SK-N-MC (cell line): ENCODE results near the gene CELA2A.

ENCODE experiments used
- EZH2 ChIP-seq: fragments of 200-600 bp; sonication (generic); IDR thresholded peaks from one replicate; pipeline ENCODE4 v1.6.1; 2017; ENCODE audit warnings: antibody characterized with exemption
- FOXP2 ChIP-seq: optimal IDR thresholded peaks from 2 replicates; pipeline ENCODE3; 2011; ENCODE audit warnings: mild to moderate bottlenecking, moderate library complexity; ENCODE audit not compliant: insufficient read depth; ENCODE audit errors: extremely low read length, control extremely low read depth
- POLR2AphosphoS5 ChIP-seq: IDR thresholded peaks from 2 replicates; pipeline ENCODE4 v1.6.1; 2012; ENCODE audit warnings: mild to moderate bottlenecking, low read depth, low read length, borderline replicate concordance

DNA sequence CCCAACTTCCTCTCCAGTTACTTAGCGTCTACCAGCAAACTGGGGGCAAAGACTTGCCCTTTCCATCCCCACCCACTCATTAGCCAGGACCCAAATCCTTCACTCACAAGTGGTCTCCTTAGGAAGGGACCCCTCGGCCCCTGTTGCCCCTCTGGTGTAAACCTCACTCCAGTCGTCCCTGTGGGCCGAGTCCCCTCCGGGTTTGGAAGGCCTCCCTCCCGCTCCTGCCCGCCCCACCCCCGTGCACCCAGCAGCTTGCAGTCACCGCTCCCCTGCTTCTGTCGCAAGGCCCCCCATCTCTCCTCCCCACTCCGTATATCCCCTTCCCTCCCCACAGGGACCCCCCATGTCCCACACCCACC is 45.7 kb upstream of the CELA2A start:
- TF ChIP-seq EZH2 (no peak), POLR2AphosphoS5 (no peak), FOXP2 (no peak)
